SU-DHL-6 (cell line): Measurements from ENCODE around the gene NAV1.

Experiments
- CTCF ChIP-seq: fragments of 200-600 bp; sonication (generic); IDR thresholded peaks from one replicate; pipeline ENCODE4 v1.5.1; 2017; ENCODE audit warnings: antibody characterized with exemption, mild to moderate bottlenecking, low read length, moderate library complexity; ENCODE audit not compliant: insufficient read depth, poor library complexity, severe bottlenecking
- EZH2phosphoT487 ChIP-seq: fragments of 200-600 bp; sonication (generic), shearing (Covaris generic); conservative IDR thresholded peaks from 2 replicates; pipeline ENCODE4 v1.6.1; 2018; ENCODE audit warnings: mild to moderate bottlenecking, antibody characterized with exemption, low read length, moderate library complexity, mixed read lengths

GRCh38 chr1:201565024-201565730, 26.2 kb downstream of the NAV1 start:
- TF ChIP-seq EZH2phosphoT487: no peak
- TF ChIP-seq CTCF: no peak
